Hematopoietic multipotent progenitor cell treated with erythropoietin and hydrocortisone succinate and interleukin-3 and kit ligand, for 8 days (in vitro differentiated cells): Measurements from ENCODE around the gene NDUFV2.

Experiments used
- DNase-seq: peaks from one replicate; pipeline ENCODE4 v3.0.0-alpha.2; 2015

NDUFV2 gene

DNA sequence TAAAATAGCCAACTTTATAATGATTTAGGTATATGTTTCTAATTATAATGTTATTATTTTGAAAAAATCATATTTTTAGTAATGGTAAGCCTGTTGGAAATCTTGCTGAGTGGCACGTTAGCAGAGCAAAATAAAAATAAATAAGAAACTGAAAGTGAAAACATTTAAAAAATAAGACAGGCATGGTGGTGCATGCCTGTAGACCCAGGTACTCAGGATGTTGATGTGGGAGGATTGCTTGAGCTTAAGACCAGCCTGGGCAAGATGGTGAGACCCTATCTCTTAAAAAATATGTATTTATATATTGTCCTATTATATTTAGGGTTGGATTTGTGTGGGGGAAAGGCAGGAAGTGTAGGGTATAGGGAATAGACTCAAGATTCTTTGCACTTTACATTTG is 18.3 kb downstream of the NDUFV2 start:
- DNase-seq: no peak

DNA sequence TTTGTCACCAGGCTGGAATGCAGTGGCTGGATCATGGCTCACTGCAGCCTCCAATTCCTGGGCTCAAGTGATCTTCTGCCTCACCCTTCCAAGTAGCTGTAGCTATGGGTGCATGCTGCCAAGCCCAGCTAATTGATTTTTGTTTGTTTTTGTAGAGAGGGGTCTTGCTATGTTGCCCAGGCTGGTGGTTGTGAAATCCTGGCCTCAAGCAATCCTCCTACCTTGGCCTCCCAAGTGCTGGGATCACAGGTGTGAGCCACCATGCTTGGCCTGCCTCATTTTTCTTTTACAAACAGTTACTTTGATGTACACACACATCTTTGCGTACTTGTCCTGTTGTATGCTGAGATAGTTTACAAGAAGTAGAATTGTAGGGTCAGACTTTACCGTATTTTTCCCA is 21.0 kb downstream of the NDUFV2 start:
- no peak for DNase-seq

DNA sequence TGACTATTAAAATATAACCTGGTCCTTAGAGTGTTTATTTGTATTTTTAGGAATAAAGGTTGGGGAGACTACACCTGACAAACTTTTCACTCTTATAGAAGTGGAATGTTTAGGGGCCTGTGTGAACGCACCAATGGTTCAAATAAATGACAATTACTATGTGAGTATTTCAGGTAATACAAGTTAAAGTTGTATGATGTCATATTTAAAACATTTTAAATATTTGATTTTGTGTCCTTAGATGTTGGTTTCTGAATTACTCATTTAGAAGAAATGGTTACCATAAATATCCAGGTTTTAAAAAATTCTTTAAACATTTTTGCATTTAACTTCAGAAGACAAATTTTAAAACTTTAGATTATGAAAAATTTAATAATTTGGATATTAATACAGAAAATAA is 22.3 kb downstream of the NDUFV2 start:
- DNase-seq: no peak

DNA sequence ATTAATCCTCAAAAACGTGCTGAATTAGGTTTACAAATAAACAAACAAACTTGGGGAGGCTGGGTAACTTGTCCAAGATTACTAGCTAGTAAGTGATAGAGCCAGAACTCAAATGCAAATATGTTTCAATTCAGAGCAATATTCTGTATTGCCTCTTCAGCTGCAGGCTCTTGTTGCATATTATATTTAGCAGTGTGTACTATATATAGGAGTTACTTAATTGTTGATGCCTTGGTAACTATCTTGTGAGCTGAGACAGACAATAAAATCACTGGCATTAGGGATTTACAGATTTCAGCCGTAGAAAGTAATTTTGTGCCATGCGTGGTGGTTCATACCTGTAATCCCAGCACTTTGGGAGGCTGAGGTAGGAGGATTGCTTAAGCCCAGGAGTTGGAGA is 23.8 kb downstream of the NDUFV2 start:
- DNase-seq: no peak

DNA sequence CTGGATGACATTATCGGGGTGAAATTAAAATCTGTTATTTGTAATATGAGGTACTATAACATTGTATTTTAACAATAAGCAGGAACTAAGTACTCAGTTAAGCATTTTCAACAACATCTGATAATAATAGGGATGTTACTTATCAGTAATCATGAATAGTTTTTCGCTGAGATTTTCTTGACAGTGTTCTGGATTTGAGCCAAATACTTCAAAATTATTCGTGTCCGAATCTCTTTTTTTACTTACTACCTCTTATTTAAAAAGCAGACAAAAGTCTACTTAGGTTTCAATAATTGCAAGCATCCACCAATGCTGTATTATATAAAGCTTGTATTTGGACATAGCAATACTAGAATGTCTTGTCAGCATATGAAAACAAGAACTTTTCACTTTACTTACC is 27.7 kb downstream of the NDUFV2 start:
- DNase-seq: no peak

DNA sequence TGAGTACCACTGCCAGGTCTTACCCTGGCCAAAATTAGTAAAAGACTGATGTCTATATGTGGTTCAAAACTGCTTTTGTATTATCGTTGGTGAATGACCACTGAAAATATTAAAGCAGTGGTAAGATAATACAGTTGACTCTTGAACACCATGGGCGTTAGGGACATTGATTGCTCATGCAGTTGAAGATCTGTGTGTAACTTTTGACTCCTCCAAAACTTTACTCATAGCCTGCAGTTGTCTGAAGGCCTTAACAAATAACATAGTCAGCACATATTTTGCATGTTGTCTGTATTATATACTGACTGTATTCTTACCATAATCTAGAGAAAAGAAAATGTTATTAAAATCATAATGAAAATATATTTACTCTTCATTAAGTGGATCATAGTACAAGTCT is 28.3 kb downstream of the NDUFV2 start:
- DNase-seq: no peak

DNA sequence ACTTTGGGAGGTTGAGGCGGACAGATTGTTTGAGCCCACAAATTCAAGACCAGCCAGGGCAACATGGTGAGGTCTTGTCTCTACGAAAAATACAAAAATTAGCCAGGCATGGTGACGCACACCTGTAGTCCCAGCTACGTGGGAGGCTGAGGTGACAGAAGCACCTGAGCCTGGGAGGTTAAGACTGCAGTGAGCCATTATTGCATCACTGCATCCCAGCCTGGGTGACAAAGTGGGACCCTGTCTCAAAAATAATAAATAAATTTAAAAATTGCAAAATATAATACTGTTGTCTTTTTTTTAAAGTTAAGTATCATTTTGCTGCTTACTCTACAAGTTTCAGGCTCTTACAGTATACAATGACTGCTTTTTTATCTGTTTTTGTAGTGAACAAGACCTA is 30.1 kb downstream of the NDUFV2 start:
- no peak for DNase-seq

DNA sequence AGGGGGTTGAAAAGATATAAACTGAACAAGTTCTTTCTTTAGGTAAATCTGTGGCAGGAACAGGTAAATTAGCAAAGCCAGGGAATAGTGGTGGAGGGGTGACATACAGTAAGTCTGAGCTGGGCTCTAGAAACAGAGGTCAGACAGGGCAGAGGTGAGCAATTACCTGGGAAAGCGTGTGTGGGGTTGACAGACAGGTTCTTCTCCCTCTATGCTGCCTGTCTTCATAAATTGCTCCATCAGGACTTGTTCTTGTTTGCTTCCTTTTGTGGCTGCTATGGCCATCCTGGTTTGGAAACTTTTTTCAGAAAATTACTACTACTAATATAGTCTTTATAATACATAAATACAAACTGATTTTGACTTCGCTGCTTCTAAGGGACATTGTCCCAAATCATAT is 30.7 kb downstream of the NDUFV2 start:
- DNase-seq: no peak

DNA sequence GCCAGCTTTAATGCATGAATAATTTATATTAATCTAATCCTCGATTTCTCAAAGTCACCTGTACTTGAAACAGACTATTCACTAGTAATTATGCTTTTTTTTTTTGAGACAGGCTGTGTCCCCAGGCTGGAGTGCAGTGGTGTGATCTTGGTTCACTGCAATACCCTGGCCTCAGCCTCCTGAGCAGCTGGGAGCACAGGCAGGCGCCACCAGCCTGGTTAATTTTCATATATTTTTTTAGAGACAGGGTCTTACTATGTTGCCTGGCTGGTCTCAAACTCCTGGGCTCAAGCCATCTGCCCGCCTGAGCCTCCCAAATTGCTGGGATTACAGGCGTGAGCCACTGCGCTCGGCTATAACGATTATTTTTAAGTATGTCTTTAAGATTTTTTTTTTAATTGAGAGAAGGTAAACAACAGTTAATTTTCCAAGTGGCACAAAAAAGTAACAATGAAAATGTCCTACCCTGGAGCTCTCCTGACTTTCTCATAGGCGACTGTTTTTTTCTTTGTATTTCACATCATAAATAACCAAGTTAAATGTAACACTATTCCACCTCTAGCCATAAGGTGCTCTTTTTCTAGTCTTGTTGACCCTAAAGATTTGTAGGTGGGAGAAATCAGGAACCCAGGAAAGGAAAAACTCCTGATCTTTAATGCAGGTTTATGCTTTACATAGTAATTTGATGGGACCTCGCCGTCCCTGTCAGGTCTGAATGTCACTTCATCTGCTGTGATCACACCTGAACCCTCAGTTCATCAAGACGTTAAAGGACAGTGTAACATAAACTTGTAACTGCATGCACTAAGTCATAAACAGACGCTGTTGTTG is 32.8 kb downstream of the NDUFV2 start:
- no peak for DNase-seq

DNA sequence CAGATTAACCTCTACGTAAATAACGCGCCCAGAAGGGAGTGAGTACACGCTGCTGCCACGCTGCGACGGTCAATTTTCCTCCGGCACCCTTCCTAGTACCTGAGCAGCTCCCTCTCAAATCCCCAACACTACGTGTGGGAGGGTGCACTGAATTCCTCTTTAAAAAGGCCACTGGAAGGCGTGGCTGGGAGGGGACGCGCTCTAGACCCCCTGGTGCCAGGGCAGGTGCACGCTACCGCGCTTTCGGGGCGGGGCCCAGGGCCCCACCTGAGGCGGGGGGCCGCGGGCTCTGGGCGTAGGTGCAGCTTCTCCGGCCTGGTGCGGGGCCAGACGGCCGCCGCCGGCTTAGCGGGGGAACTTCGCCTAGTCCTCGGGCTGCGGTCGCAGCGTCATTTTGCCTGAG is 33.4 kb downstream of the NDUFV2 start:
- peak; percentile 60 for DNase-seq

DNA sequence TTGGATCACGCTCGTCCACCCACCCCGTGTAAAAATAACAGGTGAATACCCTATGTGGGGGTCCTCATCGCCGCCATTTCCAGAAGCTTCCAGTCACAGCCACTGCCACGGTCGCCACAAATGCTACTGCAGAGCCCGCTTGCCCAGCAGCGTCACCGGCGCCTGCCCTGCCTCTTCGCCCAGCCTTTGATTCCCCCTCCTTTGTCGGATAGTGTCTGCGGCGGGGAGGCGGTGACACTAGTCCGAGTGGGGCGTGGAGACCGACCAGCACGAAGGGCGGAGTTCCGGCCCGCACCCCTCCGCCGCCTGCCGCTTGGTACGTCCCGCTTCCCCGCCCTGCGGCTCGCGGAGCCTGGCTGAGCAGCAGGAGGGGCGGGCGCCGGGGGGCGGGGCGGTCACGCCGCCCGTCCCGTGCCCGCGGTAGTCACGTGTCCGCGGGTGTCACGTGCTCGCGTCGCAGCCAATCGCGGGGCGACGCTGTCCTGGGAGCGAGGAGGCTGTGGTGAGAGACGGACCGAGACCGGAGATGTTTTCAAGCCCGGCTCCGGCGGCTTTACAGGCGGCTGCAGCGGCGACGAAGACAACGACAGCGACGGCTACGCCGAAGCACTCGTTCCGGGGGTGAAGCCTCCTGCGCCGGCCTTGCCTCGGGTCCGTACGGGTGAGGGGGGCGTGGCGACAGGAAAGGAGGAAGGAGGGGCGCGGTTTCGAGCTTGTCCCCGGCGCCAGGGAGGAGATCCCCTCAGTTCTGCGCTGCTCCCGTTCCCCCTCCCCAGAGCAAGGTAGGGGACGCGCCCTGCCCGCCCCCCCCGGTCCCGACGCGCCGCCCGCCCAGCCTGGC is 34.0 kb downstream of the NDUFV2 start, which contains the start of gene ANKRD12:
Gene ANKRD12 (plus strand): TSS at position 467 of the 841 bp plus-strand sequence. CDS start 45,652 bp downstream, outside the sequence.
- peak; percentile 95 for DNase-seq

DNA sequence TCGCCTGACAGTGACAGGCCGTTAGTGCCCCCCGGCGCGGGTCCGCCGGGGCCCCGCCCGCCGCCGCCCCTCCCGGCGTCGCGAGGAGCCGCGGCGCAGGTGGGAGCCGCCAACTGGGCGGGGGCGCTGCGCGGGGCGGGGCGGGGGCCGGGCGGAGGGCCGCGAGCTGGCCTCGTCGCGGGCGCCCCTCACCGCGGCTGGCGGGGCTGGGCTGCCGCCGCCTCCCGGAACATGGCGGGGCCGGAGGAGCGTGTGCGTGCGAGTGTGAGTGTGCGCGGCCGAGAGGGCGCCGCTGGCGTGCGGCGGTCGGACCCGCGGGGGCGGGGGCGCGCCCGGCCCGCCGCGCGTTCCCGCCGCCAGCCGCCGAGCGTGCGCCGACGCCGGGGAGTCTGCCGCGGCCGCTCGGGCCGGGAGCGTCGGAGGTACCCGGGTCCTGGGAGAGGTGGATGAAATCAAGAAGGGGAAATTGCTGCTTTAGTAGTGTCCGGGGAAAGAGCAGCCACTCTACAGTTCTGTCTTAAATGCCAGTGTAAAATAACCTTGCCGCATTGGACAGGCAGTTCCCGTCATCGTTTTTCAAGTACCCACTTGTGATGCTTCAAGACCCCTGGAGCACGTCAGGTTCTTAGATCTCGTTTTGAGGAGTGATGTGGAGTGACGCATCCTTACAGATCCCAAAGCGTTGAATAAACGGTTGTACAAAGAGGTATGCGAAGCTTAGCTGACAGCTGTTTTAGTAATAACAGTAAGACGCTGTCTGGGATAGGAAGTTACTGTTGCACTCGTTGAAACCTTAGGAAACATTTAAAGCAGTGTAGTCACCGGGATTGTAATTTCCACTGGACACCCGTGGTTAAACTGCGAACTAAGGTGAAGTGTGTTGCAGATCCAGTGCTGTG is 34.9 kb downstream of the NDUFV2 start:
- DNase-seq: peak; percentile 74

DNA sequence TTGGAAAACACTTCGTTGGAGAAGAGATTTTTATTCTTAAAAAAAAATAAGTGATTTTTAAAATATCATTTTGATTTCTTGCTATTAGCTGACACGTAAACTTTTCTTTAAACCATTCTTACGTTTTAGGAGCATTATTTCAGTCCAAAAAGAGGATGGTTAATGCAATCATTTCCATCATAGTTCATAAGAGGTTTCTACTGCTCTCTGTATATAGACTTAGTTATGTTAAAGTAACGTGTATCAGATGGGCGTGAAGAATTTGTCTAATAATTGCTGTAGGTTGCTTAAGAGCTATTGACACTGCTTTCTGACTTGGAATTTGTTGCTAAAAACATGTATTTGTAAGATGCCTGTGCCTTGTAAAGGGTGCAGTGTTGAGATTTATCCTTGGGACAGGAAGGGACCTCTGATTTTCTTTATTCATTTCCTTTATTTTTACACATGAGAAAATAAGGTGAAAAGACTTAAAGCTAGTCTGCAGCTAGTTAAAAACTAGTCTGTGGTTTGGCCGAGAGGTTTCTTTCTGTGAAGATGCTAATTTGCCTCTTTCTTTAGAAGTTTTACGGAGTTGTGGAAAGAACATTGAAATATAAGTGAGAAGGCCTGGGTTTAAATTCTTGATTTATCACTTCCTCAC is 37.0 kb downstream of the NDUFV2 start:
- DNase-seq: no peak

DNA sequence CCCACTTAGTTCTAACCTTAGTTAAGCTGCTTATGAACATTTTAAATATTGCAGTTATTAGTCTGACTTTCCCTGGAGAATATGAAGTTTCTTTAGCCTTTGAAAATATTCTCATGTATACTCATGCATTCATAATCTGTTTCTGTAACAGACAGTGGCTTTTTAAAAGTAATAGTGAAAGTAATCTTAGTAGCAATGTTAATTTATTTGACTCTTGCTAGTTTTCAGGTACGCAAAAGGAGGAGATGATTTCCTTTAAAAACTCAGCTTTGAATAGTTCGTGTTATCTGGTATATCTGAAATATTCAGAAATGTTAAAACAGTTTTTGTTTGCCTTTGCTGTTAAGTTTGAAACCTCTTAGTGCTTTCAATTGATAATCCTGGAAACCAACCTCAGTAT is 37.9 kb downstream of the NDUFV2 start:
- no peak for DNase-seq

DNA sequence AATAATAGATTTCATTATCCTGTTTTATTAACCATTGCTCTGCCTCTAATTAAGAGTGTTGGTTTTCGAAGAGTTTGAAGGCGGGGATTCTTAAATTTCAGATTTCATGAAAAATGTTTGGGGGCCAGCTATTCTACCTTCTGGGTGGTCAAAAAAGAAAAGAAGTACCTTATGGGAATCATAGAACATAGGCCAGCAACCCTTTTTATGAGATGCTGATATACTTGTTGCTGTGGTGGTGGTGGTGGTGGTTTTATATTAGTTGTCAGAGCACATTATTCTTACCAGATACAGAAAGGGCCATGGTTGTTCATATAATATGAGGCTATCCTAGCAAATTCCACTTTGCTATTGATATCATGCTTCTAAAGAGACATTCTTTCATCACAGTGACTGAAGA is 38.5 kb downstream of the NDUFV2 start:
- no peak for DNase-seq

DNA sequence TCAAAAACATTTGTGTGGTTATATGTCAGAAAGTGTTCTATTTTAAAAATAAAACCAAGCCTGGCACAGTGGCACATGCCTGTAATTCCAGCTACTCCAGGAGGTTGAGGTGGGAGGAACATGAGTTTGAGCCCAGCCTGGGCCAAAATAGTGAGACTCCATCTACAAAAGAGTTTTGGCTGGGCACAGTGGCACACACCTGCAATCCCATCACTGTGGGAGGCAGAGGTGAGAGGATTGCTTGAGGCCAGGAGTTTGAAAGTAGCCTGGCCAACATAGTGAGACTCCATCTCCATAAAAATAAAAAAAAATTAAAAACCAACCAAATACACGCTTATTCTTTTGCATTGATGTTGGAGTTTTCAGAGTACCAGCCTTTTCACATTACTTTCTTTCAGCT is 43.7 kb downstream of the NDUFV2 start:
- DNase-seq: no peak

DNA sequence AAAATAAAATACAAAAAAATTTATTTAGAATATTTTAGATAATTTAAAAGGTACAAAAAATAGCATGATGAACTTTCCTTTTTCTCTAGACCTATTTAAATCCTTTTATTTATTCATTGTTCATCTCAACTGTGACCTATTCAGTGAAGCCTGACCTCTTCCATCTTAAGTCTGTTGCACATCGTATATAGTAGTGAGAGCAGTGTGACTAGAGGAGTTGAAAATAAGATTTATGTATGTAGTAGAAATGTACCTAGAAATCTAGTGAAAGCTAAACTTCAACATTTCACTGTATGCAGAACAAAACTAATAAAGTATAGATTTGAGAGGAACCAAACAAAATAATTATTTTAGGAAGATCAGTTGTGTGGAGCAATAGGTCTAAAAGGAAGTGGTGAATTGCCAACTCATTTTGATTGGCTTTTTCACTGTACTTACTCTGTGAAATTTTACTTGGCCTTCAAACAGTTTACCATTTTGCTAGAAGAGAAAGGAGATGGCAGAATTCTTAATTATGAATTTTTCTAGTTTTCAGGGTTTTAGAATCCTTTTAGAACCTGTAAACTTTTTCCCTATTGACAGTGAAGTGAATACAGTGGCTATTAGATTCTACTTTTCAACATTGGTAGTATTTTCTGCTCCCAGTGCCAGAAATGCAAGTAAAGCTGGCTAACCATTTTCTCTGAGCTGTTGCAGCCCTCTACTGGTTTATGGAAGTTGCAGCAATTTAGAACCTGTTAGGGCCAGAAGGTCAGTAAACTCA is 45.1 kb downstream of the NDUFV2 start:
- peak; percentile 80 for DNase-seq

DNA sequence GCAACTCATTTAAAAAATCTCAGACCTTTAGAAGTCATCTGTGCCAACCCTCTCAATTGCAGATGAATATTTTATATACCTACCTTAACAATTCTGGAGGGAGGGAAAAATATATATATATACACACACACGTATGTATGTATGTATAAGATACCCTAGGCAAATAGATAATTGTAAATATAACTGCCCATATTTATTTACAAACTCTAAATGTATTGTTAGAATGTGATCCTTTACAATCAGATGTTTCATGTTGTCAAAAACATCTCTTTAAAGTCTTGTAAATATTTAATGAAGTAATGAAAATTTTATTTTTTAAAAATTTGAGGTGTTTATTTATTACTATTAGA is 45.7 kb downstream of the NDUFV2 start:
- no peak for DNase-seq

DNA sequence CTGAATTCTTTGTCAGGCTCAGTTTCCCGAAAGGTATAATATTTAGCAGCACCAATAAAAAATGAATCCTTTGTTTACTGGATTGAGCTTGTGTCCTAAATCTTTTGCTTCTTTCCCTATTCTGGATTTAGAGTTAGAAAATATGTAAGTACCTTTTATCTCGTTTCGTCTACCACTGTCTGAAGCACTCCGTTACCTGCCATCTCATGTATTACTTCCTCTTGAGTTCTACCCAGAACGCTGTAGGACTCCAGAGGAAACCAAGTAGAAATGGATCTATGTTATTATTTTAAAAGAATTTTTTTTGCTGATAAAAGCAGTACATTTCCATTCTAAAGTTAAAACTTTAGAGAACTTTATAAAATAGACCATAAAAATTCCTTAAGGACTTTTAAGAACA is 47.6 kb downstream of the NDUFV2 start:
- DNase-seq: no peak

DNA sequence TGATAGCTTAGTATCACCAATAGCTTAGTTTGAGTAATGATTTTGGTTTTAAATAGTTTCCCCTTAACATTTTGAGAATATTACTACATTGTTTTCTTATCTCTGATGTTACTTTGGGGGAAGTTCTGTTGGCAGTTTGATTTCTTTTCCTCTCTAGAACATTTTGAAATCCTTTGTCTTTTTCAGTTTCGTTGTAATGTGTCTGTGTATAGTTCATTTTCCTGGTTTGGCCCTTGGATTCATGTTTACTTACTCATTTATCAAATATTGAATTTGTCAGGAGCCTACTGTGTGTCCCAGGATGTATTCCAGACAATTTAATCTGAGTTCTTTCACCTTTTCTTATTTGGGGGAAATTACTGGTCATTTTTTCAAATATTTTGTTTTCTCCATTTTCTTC is 50.8 kb downstream of the NDUFV2 start:
- DNase-seq: no peak

DNA sequence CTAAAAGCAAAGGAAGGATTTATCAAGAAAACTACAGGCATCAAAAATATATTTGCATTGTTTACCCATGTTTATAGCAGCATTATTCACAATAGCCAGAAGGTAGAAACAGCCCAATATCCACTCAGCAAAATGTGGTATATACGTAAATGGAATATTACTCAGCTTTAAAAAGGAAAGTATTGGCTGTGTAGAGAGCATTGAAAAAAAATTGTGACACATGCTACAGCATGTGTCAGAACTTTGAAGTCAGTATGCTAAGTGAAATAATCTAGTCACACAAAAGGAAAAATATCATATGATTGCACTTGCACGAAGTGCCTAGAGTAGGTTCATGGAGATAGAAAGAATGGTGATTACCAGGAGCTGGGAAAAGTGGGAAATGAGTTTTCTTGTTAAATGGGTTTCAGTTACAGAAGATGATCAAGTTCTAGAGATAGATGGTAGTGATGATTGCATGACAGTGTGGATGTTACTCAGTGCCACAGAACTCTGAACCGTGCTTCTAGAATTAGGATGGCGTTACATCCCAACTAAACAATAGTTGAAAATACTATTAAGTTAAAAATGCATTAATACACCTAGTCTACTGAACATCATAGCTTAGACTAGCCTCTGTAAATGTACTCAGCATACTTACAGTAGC is 54.2 kb downstream of the NDUFV2 start:
- DNase-seq: no peak
